ENCODE results near the gene AK2.

The AK2 gene

DNA sequence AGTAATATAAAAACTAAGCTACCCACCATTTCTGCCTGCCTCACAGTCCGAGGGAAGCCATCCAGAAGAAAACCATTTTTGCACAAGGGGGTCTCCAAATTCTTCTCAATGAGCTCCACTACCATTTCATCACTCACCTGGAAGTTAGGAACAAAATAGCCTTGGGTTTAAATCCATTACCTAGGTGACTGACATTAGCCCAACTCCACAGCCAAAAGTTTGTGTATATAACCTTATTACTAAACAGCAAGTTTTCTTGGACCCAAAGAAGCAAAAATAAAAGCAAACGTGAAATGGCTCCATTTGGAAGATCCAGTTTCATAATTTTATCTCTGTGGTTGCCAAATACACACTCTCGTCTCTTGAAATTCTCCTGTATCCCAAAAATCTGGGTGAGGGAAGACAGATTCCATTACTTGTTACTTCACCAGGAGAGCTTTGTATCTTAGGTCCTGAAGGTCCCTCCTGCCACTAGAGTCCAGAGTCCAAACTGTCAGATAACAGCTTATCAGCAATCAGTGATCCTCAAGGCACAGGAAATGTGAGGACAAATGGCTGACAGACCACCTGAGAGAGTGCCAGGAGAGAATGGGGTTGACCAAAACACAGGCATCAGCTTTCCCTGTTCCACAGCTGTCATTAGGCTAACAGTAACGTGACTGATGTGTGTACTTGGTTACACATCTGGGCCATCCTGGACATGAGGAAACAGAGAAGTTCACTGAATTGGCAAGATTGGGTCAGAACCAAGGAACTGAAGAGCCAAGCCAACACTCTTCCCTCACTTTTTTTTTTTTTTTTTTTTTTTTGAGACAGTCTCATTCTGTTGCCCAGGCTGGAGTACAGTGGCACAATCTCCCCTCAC, 14.9 kb downstream of the AK2 start:
- DNase-seq = no peak

DNA sequence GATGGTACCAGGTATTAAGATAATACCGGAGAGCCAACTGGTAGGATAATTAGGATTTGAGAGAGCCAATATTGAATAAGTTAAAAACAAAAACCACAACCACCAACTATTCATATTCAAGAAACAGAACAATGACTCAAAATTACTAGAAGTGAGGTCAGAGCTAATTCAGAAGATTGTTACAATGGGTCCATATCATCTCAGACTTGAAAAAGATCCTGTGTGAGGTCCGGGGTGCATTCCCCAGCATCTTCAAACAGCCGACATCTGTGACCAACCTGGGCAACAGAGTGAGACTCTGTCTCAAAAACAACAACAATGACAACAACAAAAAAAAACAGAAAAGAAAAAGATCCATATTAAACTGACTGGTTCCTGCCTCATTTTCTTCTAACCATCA, 18.6 kb downstream of the AK2 start:
- no peak for DNase-seq

- no peak for DNase-seq
Observed at GRCh38 chr1:33017175-33017574, 19.5 kb downstream of the AK2 start.

- no peak for DNase-seq
Observed at GRCh38 chr1:33015216-33015615, 21.5 kb downstream of the AK2 start.

DNA sequence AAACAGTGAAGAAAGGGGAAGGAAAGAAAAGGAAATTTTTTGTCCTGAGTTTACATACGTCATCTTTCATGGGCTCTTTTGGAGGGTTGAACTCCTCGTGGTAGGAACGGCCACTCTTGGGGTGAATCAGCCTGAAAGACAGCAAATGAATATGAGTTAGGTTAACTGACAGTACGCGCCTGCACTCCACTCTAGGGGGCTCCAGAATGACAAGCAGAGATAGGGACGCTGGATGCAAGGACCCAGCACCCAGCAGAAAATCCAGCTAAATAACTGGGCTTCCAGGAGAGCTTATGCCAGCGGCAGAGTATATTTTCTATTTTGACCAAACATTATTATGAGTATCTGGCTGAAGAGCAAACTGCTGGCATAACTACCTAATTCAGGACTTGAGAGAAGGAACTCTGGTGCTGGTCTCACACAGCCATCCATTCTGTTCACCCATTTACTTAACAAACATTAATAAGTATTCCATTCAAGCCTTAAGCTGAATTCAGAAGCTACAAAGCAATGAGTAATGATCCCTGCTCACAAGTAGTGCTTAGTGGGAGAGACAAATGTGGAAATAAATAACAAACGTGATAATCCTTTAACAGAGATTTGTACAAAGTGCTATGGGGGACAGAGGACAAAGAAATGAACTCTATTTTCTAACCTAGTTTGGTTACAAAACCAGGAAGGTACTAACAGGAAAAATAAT, 22.1 kb downstream of the AK2 start:
- DNase-seq = no peak

DNA sequence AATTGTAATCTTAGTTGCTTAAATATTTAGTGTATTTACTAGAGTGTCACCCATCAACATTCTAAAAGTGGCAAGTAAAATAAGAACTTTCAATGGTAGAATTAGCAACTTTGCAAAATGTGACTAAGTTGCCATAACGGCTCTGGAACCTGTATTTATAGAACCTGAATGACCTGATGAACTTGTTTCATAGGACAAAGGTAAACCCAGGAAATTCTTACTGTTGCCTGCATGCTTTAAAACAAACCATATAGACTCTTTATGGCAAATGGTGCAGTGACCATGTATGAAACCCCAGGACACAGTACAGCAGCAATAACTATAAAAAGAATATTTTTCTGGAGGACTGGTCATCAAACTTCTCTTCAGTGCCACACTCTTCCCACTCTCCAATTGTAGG, 22.9 kb downstream of the AK2 start:
- no peak for DNase-seq

- no peak for DNase-seq
Observed at GRCh38 chr1:33012165-33012564, 24.5 kb downstream of the AK2 start.

- DNase-seq = no peak
Observed at GRCh38 chr1:33010932-33011731, 25.6 kb downstream of the AK2 start.

DNA sequence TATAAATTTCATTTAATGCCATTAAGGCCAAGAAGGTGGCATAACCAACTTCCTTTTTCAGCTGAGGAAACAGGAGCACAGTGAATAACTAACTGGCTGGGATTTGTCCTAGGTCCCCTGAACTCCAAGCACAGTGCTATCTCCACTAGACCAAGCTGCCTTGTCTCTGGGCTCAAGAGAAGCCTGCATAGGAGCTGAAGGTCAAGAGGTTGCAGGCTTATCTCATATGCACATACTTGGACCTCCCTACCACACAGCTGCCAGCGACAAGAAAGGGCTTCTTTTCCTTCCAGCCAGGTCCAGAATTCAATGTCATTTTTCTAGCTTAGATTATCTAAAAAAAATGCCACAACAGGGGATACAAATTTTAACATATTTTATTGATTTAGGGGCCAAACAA, 27.1 kb downstream of the AK2 start:
- DNase-seq = no peak

DNA sequence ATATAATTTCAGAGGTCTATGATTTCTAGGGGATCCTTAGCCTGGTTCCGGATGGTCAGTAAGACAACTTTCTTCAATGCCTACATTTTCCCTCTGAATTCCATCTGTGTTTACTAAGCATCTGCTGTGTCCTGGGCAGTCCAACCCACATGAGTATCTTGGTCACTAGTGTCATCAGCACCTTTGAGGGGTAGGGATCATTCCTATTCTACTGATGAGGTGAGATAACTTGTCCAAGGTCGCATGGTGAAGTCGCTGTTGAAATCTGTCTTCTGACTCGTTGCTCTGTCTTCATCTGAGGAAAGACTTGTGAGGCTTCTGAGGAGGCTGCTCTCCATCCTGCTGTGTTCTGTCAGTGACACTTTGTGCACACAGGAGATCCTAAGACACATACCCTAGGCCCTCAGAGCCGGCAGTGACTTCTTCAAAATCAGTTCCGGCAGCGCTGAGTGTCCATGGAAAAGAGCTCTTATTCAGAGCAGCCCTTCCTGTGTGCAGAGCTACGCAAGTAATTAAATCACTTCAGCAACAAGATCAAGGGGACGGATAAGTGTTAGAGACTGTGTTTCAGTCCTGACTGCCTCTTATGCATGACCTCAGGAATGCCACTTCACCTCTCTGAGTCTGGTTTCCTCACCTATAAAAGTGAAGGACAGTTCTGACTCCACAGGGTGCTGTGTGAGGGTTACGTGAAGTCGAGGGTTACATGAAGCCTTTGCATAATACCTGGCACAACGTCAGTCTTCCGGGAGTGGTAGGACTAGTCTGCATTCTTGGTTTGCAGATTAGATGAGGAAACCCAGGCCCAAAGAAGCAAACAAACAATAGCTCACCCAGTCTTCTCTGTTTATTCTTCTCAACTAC, 28.4 kb downstream of the AK2 start:
- DNase-seq = no peak

GRCh38 chr1:33007190-33008050, 29.3 kb downstream of the AK2 start:
- DNase-seq = no peak

GRCh38 chr1:33005838-33006421, 30.8 kb downstream of the AK2 start:
- no peak for DNase-seq

DNA sequence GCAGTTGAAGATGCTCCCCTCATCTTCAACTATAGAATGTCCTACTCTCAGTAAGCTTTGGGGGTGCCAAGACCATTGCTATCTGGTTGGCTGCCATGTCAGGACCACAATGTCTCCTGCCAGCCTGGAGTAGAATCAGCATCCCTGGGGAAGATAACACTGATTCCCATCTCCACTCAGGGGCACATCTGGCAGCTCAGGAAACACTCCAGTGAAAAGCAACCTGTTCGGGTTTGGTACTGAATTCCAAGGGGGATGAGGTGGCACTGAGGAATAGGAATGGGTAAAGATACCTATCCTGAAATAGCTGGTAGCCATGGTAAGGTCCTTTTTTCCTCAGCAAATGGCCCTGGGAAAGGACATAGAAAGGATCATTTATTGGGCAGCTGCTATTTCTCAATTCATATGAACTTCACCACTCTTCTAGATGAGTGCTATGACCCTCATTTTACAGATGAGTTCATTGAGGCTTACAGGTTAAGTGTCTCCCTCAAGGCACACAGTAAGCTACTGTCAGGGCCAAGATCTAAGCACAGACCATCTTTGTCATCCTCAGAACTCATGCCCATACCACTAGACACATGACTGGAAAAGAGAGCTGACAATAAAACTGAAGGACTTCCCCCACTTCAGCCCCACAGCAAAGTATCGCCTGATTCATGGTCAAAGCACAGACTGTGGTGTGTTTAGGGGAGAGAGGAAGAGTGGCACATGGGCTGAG, 31.4 kb downstream of the AK2 start:
- no peak for DNase-seq

- DNase-seq = no peak
Observed at GRCh38 chr1:33004613-33005012, 32.1 kb downstream of the AK2 start.

DNA sequence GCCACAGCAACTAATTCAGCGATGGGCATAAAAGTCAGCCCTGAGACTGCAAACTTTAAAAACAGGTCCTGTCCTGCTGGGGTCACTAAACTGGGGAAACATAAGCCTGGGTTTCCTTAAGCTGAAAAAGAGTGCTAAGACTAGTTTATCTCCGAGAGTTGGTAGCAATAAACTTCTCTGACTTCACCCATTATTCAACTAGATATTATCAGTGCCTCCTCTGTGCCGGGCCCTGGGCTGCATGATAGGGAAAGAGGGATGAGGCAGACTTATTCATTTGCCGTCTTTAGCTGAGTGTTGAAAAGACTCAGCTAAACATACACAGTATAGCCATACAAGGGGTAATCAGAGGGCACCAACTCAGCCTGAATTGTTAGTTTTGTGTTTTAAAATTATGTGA, 33.0 kb downstream of the AK2 start:
- DNase-seq = no peak

GRCh38 chr1:33002006-33002405, 34.7 kb downstream of the AK2 start:
- DNase-seq = no peak

GRCh38 chr1:33001282-33001681, 35.4 kb downstream of the AK2 start:
- no peak for DNase-seq

GRCh38 chr1:33000427-33001026, 36.2 kb downstream of the AK2 start:
- DNase-seq = no peak

GRCh38 chr1:32998997-32999396, 37.7 kb downstream of the AK2 start:
- DNase-seq = no peak

GRCh38 chr1:32998064-32998463, 38.6 kb downstream of the AK2 start:
- DNase-seq = no peak
